Measurements from ENCODE around the gene ITIH3.

GRCh38 chr3:52841211-52841980, 46.8 kb downstream of the ITIH3 start:
- no peak for TF ChIP-seq POLR2A (IDR thresholded peaks at IDR 0.05; ENCODE audit: low read depth)
- TF ChIP-seq POLR2AphosphoS5 (IDR thresholded peaks at IDR 0.05), result no peak
- TF ChIP-seq CTCF (IDR thresholded peaks at IDR 0.05), result no peak

Measured in esophagus muscularis mucosa (tissue), 3 donors.